22Rv1 (cell line): ENCODE data around the gene COPS6.

ENCODE experiments used
- ZFX ChIP-seq: fragments of 450-650 bp; IDR thresholded peaks from 2 replicates; pipeline ENCODE4 v1.6.1; 2017; ENCODE audit warnings: antibody characterized with exemption, borderline replicate concordance
- TF ChIP-seq, protein P1 (sequence below): fragments of 450-650 bp; IDR thresholded peaks from 2 replicates; pipeline ENCODE4 v1.5.1; 2017; ENCODE audit warnings: mild to moderate bottlenecking

DNA sequence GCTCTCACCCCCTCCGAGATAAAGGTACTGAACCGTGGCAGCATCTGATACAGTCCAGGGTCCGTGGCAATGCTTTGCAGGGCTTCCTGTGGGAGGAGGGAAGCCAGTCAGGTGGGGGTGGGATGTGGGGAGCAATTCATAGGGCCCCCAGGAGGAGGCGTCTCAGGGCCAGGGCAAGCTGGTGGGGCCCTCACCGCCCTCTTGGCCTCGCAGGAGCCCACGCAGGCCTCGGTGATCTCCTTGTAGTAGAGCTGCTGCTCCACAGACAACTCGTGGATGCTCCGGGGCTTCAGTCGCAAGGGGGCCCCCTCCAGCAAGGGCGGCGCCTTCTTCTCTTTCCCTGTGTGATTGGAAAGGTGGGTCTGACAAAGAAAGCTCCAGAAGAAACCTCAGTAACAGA is 23.1 kb downstream of the COPS6 start:
- TF ChIP-seq, protein P1, sequence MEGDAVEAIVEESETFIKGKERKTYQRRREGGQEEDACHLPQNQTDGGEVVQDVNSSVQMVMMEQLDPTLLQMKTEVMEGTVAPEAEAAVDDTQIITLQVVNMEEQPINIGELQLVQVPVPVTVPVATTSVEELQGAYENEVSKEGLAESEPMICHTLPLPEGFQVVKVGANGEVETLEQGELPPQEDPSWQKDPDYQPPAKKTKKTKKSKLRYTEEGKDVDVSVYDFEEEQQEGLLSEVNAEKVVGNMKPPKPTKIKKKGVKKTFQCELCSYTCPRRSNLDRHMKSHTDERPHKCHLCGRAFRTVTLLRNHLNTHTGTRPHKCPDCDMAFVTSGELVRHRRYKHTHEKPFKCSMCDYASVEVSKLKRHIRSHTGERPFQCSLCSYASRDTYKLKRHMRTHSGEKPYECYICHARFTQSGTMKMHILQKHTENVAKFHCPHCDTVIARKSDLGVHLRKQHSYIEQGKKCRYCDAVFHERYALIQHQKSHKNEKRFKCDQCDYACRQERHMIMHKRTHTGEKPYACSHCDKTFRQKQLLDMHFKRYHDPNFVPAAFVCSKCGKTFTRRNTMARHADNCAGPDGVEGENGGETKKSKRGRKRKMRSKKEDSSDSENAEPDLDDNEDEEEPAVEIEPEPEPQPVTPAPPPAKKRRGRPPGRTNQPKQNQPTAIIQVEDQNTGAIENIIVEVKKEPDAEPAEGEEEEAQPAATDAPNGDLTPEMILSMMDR, result no peak
- TF ChIP-seq ZFX, result no peak
